ENCODE results near the gene SGMS1.

The SGMS1 gene

DNA sequence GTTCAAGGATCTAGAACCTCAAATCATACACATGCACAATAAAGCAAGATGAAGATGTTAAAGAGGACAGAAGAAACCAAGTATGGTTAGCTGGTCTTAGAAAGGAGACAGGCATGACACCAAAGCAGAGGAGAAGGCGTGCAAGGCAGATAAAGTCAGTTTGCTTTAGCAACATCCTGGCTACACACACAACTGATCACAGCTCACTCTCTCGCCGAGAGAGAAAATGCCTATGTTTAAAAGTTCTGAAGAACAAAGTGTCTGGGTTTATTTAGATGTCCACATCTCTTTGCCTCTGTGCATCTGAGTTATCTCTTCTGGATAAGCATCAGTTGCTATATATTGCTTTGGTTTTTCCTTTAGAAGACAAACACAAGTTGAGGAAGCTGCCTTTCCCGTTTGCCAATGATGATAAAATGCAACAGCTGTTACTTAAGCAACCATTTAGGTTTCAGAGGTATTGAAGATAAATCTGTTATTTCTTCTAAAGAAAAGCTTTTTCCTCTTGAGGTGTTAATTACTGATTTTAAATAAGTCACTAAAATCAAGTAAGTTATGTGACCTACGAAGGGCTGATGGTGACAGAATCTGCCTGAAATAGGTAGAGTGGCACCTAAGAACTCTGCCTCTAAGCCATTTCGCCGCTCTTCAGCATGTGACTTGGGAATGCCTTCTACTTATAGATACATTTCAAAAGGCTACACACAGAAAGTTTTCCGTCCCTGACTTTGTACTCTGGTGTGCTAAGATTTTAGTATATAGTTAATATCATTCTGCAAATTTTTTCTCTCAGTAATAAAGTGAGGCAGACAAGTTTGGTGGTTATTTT, 226.2 kb downstream of the SGMS1 start:
- DNase-seq (ENCODE audit: low spot score), result no peak

DNA sequence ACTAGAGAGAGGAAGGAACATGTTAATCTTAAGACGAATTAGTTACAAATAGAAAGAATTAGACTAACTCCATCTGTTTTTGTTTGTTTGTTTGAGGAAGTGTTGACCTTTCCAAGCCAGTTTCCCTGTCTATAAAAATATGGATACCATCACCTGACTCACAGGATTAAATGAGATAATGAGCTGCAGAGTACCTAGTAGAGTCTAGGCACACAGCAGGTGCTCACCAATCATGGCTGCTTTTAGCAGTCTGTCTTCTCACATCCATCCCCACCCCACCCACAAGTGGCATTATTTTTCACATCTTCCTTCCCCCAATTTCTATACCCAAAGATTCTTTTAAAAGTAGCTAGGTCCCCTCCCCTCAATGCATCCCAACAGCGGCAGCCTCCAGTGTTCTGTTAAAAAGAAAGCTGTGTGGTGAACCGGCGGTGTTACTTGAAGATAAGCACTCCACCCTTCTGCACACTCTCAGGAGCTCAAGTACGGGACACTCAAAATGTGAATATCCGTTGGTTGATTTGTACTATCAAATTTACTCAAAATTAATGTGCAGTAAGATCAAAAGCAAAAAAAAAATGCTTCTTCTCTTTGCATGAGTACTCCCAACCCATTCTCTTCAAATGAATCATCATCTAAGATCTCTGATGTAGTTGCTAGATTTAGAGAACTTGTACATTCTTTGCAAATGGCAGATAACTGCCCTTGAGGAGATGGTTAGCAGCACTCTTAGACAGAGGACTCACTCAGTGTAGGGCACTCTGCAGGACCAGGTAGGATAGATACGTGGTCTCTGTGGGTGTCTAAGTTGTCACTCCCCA, 227.1 kb downstream of the SGMS1 start:
- no peak for DNase-seq (ENCODE audit: low spot score)

- no peak for DNase-seq (ENCODE audit: low spot score)
These were observed 227.9 kb downstream of the SGMS1 start for GRCh38 chr10:50395851-50396250.

GRCh38 chr10:50395271-50395670, 228.5 kb downstream of the SGMS1 start:
- no peak for DNase-seq (ENCODE audit: low spot score)

DNA sequence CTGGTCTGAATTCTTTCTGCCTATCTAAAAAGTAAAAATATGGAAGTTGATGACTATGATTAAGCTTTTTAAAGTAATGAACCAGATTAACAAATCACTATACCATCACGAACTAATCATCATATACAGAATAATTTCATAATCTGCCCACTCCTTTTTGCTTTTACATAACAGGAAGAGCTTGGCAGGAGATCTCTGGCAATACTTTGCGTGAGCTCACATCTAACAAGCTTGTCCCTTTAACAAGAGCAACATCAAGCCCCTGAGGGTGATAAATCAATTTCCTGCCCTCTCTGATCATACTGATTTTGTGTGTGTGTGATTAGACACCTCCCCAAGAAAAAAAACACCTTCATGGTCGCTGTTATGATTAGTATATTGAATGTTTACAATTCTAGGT, 228.9 kb downstream of the SGMS1 start:
- DNase-seq (ENCODE audit: low spot score), result no peak

DNA sequence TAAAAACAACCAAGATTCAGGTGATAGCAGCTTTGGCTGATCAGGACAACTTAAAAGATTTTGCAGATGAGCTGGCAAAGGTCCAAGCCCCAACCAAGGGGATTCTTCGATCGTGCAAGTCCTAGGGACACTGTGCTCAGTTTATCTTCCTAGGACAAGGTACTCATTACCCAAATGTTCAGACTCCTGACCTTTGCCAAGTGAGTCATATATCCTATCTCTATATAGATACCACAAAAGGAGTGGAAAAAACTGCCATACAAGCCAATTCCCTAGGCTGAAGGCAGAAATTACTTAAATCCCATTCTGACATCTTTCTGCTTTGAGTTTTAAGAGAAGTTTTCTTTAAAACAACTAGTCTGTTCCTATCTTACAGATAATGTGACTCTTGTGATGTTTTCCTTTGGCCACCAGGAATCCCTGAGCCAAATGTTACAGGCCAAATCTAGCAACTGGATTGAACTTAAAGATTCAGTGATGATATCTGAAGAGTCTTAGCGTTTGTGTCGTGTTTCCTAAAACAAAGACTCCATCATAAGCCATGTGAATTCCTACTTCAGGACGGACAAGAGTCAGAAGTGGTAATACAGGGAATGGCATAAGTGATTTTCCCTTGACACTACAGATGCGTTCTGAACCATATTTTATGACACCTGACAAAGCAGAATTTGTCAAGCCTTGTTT, 229.8 kb downstream of the SGMS1 start:
- no peak for DNase-seq (ENCODE audit: low spot score)

GRCh38 chr10:50392966-50393718, 230.6 kb downstream of the SGMS1 start:
- no peak for DNase-seq (ENCODE audit: low spot score)

- DNase-seq (ENCODE audit: low spot score), result no peak
These were observed 231.3 kb downstream of the SGMS1 start for GRCh38 chr10:50392426-50392825.

- DNase-seq (ENCODE audit: low spot score), result no peak
These were observed 233.5 kb downstream of the SGMS1 start for GRCh38 chr10:50390302-50390701.

DNA sequence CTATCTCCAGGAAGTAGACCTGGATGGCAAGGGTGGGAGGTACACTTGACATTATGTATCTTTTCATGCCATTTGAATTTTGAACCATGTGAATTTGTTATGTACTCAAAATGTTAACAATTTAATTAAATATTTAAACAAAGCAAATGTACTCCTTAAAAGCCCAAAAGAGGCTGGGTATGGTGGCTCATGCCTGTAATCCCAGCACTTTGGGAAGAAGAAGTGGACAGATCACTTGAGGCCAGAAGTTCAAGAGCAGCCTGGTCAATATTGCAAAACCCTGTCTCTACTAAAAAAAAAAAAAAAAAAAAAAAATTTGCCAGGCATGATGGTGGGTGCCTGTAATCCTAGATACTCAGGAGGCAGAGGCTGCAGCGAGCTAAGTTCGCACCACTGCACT, 235.6 kb downstream of the SGMS1 start:
- no peak for DNase-seq (ENCODE audit: low spot score)

GRCh38 chr10:50387732-50388073, 236.1 kb downstream of the SGMS1 start:
- DNase-seq (ENCODE audit: low spot score), result no peak

DNA sequence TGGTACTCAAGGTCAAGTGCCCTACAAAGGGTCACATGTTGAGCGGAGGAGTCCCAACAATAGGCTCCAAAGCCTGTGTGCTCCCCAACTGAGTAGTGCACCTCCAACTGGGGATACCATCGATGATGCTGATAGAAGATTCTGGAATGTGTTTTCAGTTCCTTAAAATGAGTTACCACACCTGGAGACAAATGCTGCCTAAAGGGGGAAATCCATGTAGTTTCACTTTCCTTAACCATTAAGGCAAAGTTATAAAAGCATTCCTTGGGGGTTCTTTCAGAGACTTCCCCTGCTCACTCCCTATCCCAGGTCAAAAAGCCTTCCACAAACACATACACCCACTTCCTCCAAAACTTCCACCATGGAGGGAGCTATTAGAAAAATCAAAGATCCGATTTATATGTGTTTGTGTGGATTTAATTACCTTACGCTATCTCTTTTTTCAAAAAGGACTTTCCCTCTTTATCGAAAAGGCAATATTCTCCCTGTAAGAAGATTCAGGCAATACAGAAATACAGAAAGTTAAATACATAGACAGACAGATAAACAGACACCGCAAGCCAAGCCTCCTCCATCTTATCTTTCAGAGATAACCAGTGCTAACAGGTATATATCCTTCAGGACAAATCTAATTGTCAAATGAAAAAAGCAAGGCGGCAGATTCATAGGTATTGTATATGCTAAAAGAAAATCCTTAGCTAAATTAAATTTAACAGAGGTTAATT, 236.6 kb downstream of the SGMS1 start:
- DNase-seq (ENCODE audit: low spot score), result no peak

DNA sequence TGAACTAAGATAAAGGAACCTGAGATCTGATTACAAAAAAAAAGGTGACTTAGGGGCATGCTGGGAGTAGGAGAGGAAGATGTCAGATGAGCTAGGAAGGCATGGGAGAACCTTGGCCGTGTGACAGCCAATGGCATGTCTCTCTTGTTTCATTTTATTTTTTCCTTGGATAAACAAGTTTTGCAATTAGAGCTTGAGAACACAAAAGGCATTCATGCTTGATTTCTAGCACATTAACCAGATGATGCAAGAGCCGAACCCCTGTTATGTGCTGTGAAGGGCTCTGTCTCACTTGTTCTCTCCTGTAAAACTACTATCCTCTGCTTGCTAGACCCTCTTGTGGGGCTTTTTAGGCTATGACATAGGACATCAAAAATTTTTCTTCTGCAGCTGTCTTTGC, 238.1 kb downstream of the SGMS1 start:
- no peak for DNase-seq (ENCODE audit: low spot score)

DNA sequence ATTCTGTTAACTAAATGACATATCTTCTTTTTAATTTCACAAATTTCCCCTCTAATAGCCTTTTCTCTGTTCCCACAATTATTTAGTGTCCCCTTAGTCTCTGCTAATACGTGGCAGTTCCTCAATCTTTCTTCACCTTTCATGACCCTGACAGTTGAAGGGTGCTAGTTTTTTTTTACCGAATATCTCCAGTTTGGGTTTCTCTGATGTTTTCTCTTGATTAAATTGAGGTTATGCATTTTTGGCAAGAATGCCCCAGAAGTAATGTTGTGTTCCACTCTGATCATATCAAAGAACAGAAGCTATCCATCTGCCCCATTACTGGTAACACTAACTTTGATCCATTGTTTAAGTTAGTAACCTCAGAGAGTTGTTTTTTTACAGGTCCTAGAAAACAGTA, 238.9 kb downstream of the SGMS1 start:
- no peak for DNase-seq (ENCODE audit: low spot score)

- DNase-seq (ENCODE audit: low spot score), result no peak
These were observed 239.5 kb downstream of the SGMS1 start for GRCh38 chr10:50384238-50384637.

DNA sequence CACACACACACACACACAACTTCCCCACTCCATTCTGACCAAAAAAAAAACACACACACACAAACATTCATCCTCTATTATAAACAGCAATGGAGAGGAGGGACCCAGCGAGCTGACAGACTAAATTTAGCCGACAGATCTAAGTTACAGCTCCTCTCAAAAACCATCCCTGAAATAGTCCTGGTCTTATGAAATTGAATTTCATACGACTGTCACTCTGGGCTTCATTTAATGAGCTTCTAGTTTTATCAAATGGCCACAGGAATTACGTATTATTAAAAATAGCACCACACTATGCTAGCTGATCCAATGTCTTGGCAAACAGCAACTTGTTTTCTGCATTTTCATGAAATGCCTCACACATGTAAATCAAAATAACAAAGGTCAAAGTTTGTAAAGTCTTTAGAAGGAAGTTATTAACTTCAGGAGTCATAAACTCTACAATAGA, 241.2 kb downstream of the SGMS1 start:
- no peak for DNase-seq (ENCODE audit: low spot score)

DNA sequence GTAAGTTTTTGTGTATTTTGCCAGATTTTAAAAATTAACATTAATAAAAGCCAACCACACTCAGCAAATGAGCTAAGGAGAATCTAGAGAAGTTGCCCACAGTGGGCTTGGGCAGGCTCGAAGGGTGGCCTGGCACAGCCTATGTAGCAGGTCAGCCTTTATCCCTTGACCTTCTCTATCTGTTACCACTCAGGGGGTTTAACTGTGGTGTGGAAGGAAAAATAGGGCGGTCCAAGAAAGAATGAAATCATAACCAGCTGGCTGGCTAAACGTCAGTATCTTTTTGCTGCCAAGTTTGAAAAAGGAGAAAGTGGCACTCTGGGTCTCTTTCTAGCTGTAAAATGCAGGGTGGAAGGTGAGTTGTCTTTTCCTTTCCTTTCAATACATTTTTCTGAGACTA, 242.1 kb downstream of the SGMS1 start:
- no peak for DNase-seq (ENCODE audit: low spot score)

DNA sequence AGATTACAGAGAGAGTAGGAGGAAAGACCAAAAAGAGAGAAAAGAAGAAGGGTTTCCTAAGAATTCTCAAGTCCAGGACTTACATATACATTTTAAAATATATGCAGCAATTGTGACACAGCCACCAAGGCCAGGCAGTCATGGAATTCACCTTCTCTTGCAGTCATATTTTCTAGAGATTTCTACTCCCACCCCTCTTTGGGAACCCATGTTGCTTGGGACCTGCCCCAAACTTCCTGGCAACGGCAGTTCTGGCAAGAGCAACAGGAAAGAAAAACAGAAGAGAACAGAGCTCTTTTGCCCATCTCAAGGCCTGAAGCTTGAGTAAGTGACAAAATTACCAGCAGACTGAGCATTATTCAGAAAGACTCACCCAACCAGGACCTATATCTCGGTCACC, 244.1 kb downstream of the SGMS1 start:
- no peak for DNase-seq (ENCODE audit: low spot score)

- no peak for DNase-seq (ENCODE audit: low spot score)
These were observed 248.0 kb downstream of the SGMS1 start for GRCh38 chr10:50375745-50376144.

DNA sequence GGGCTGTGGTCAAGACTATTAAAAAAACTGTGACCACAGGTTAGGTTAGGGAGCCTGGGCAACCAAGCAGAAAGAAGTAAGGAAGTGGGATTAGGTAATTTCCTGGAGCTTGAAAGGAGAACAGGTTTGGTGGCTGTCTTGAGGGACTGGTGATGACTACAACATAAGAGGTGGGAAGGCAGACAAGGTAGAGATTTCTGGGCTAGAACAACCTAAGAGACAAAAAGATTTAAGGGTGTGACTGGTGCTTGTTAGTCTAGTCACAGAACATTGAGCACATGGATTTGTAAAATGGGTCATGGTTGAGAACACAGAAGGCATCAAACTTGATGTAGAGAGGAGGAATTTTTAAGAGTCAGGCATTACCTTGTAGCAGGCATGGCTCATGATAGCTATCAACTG, 248.7 kb downstream of the SGMS1 start:
- no peak for DNase-seq (ENCODE audit: low spot score)

- DNase-seq (ENCODE audit: low spot score), result no peak
These were observed 249.8 kb downstream of the SGMS1 start for GRCh38 chr10:50373821-50374501.
